Cerebellar cortex (tissue), 1 donor: ENCODE results near the gene SEMA6B.
"Not testable (repeated sequence)": the region's sequence is repeated elsewhere in the genome, so short reads cannot be mapped to it uniquely, and the experiment has no call there.

Experiments
- DNase-seq: peaks from one replicate; pipeline ENCODE4 v3.0.0-alpha.2; 2015; ENCODE audit warnings: low spot score

SEMA6B gene

DNA sequence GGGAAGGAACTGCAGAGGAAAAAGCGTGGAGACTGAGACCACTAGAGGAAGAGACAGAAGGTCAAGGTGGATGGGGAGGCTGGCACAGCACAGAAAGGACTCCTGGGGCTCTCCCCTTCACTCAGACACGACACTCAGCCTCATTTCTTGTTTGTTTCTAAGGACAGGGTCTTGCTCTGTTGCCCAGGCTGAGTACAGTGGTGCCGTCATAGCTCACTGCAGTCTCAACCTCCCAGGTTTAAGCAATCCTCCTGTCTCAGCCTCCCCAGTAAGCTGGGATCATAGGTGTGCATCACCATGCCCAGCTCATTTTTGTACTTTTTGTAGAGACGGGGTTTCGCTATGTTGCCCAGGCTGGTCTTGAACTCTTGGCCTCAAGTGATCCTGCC, 11.4 kb upstream of the SEMA6B start:
- DNase-seq, result no peak

DNA sequence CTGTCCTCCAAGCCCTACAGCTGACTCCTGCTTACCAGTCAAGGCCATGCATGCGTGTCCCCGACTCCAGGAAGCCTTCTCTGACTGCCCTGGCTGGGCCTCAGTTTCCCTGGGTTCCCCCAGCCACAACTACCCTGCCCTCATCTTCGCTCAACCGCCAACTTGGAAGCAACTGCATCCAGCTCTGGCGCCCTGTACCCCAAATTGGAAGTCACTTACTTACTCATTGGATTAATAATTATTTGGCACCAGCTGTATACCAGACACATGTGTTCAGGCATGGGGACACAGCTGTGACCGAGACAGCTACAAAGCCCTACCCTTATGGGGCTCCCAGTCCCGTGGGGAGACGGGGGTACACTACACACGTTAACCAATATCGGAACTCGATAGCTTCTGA, 10.9 kb upstream of the SEMA6B start:
- DNase-seq, result no peak

DNA sequence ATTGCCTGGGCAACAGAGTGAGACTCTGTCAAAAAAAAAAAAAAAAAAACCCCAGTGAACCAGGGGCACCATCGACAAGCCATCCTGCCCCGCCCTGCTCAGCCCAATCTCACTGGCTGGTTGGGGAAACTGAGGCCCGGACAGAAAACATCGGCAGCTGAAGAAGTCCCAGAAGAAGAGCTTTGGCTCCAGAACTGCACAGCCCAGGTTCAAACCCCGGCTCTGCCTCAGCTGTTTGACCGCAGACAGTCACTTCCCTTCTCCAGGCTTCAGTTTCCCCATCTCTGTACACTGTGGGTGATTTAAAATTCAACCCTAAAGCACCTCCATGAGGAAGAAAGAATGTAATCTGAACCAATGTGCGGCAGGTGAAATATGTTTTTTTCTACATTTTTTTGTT, 9.4 kb upstream of the SEMA6B start:
- no peak for DNase-seq

DNA sequence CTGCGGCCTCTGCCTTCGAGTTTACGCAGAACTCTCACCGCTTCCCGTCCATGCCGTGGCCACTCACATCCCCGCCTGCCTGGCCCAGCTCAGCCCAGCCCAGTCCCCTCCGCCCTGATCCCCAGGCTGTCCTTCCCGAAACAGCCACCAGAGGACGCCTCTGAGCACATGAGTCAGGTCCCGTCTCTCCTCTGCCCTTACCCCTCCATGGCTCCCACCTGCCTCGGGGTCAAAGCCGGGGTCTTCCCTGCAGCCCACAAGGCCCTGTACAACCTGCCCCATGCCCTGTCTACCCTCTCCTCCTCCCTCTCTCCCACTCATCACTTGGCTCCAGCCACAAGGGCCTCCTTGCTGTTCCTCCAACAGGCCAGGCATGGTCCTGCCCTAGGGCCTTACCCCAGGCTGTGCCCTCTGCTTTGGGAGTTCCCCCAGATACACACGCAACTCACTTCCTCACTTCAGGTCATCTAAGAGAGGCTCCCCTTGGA, 8.1 kb upstream of the SEMA6B start:
- DNase-seq, result peak; percentile 50

DNA sequence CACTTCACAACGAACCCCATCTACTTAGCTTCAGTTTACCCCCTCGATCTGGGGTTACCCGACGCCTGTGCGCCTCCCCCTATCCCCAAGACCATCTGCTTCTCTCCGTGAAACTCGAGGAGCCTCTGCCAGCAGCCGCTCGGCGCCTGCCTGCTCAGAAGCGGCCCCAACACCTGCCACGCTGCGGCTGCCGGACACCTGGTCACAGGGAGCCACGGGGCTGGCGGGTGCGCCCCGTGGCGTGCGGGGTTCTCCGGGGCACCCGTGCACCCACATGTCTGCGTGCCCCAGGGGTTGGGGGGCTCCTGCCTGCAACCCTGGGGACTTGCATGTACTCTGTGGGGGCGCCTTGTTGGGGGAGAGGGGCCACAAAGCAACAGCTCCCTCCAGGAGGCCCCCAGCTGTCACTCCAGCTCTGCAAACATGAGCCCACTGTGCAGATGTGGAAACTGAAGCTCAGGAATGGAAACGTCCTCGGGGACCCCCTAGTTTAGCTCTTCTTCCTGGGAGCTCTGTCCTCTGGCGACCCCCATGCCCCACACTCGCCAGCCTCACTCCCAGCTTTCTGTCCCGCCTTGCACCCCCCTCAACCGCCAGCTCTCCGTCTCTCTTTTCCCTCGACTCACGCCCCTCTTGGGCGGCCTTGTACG, 7.0 kb upstream of the SEMA6B start:
- DNase-seq, result no peak

DNA sequence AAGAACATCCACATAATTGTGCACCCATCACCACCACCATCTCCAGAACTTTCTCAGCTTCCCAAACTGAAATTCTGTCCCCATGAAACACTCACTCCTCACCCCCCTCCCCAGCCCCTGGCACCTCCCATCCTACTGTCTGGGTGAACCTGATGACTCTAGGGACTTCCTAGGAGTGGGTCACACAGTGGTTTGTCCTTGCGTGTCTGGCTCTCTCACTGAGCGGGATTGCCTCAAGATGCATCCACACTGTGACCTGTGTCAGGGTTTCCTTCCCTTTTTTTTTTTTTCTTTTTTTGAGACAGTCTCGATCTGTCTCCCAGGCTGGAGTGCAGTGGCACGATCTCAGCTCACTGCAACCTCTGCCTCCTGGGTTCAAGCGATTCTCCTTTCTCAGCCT, 4.1 kb upstream of the SEMA6B start:
- not testable (repeated sequence) for DNase-seq

DNA sequence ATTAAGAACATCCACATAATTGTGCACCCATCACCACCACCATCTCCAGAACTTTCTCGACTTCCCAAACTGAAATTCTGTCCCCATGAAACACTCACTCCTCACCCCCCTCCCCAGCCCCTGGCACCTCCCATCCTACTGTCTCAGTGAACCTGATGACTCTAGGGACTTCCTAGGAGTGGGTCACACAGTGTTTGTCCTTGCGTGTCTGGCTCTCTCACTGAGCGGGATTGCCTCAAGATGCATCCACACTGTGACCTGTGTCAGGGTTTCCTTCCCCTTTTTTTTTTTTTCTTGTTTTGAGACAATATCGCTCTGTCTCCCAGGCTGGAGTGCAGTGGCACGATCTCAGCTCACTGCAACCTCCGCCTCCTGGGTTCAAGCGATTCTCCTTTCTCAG, 2.6 kb upstream of the SEMA6B start:
- not testable (repeated sequence) for DNase-seq

DNA sequence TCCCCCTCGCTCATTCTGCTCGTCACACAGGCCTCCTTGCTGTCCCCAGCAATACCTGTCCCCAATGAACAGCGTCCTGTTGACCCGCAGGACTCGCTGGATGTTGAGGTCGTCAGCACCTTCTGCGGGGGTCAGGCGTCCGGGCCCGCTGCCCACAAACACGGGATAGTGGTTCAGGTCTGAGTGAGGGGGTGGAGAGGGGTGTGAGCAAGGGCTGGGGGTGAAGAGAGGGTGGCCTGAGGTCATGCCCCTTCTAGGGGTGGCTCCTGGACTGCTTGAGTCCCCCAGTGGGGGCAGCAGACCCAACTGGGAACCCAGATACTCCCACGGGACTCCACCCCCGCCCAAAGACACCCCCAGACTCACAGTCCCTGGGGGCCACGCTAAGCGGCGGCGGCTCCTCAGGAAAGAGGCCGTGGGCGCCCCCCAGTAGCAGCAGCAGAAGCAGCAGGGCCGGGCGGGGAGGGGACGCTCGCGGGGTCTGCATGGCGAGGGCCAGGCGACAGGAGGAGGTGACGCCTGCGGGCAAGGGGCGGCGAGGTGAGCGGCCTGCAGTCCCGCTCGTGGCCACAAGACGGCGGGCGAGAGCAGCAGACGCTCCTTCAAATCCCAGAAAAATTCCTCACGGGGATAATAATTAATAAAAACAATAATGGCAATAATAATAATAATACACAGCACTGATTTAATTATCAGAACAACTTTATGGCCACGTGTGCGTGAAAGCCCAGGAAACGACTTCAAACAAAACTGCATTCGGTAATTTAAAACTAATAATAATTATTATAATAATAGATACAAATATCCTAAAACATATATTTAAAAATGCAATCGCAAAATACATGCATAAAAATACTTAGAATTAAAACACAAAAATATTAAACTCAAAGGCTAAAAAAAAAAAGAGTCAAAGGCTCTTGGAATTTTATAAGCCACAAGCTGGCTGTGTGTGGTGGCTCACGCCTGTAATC, 1.2 kb downstream of the SEMA6B start:
- DNase-seq, result no peak

DNA sequence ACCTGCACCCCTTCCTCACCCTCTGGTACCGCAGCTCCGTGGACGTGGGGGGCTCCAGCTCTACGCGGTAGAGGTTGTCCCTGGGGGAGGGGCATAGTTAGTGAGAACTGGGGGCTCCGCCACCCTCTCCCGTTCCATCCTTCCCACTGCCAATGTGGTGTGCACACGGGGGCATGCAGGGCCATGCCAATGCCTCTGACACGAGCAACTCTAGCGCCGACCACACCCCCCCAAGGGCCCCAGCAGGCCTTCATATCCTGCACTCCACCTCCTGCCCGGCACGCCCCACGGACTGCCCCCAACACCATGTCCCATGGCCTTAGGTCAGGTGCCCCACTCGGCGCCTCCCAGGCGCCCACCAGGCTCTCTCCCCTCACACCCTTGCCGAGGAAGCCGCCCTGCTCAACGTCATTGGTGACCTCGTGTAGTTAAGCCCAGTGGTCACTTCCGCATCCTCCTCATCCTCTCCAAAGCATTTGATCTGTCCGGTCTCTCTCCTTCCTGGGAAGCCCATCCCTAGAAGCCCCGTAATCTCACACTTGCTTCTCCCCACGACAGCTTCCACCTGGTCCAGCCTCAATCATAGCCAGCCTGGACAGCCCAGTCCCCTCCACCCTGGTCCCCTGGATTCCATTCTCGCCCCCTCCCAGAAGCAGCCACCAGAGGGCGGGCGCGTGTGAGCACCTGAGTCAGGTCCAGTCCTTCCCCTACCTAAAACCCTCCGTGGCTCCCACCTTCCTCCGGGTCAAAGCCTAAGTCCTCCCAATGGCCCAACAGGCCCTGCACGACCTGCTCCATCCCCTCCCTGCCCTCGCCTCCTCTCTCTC, 2.1 kb downstream of the SEMA6B start:
- no peak for DNase-seq

DNA sequence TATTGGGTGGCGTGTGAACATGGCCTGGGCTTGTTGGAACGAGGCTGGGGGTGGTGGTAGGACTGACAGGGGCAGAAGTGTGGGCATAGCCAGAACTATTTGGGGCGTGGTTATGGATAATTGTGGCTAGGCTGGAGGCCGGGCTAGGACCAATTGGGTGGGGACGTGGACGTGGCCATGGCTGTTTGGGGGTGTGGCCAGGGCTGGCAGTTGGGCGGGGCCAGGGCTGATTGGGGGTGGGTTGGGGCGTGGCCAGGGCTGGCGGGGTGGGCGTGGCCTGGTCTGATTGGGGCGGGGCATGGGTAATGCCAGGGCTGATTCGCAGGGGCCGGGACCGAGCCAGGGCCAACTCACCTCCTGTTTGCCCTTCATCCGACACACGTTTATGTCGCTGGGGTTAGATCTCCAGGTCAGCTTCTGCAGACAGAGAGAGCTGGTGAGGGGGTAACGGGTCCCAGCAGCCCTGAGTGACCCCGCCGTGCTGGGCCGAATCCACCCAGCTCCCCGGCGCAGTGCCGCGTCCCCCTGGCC, 2.8 kb downstream of the SEMA6B start:
- no peak for DNase-seq

DNA sequence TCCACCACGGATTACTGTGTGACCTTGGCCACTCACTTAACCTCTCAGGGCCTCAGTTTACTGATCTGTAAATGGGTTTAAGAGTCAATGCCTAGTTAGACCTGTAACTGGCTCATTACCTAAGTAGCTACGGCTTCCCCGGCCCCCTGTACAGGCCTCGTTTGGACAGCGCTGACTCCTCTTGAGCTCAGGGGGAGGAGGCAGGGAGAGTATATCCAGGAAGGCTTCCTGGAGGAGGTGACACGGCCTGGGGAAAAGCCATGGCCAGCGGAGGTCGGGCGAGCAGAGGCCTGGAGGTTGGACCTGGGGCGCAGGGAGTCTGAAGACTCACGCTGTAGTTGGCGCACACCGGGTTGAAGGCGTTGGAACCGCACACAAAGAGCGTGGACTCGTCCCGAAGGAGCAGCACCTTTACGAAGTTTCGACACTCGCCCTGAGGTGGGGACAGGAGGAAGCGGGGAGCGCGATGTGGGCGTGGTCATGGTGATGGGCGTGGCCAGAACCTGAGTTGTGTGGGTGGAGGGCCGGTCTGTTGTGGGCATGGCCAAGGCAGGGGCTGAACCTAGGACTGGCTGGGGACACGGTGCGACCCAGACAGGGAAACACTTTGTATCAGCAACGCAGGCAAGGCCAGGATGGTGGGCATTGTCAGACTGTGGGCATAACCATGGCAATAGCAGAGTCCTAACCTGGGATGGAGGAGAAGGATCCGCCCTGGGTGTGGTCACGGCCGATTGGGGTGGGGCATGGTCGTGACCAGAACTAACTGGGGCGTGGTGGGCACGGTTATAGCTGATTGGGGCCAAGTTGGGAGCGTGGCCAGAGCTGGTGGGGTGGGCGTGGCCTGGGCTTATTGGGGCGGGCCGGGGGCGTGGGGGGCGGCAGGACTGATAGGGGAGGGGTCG, 3.6 kb downstream of the SEMA6B start:
- DNase-seq, result no peak

DNA sequence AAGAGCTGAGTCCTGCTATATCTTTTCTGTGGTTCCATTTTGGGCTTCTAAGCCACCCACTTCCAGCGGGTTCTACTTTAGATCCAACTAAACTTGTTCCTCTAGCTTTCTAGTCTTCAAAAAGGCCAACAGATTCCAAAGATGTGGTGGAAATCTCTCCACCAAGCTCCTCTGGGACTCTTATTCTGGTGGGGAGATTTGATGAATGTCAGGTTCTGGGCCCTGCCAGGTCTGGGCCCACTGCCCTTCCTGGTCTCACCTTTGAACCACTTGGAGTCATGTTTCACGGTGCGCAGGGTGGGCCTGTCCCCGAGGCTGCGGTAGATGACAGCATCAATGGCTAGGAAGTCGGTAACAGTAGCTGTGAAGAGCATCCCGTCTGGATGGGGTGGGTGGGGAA, 4.8 kb downstream of the SEMA6B start:
- DNase-seq, result no peak

DNA sequence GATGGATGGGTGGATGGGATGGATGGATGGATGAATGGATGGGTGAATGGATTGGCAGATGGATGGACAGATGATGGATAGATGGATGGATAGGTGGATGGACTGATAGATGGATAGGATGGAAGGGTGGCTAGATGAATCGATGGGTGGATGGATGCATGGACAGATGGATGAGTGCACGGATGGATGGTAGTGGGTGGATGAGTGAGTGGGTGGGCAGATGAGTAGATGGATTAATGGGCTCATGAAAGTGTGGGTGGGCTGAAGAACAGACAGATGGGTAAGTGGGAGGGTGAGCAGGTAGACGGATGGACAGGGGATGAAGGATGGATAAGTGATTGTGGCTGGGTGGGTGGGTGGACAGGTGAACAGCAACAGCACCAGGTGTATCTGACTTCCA, 5.7 kb downstream of the SEMA6B start:
- DNase-seq, result no peak

DNA sequence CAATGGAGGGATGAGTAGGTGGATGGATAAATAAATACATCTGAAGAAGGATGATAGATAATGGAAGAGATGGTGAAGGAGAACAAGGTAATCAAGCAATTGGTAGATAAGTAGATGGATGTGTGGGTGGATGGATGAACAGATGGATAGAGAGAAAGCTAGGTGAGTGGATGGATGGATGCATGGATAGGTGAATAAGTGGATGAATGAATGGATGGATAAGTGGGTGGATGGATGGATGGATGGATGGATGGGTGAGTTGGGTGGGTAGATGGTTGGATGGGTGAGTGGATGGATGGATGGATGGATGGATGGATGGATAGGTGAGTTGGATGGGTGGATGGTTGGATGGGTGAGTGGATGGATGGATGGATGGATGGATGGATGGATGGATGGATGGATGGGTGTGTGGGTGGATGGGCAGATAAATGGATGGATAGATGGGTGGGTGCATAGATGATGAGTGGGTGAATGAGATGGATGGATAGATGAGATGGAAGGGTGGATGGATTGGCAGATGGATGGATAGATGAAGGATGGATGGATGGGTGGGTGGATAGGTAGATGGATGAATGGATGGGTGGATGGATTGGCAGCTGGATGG, 6.3 kb downstream of the SEMA6B start:
- no peak for DNase-seq

DNA sequence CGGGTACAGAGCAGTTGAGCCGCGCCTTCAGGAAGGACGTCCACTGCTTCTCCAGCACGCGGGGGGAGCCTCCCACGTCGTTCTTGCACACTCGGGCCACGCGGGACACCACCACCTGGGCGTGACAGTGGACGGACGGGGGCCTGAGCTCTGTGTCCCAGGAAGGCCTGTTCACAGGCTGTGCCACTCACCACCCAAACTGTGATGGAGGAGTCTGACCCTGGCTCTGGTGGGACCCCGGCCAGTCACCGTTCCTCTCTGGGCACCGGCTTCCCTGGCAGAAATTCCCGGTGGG, 7.0 kb downstream of the SEMA6B start:
- no peak for DNase-seq

DNA sequence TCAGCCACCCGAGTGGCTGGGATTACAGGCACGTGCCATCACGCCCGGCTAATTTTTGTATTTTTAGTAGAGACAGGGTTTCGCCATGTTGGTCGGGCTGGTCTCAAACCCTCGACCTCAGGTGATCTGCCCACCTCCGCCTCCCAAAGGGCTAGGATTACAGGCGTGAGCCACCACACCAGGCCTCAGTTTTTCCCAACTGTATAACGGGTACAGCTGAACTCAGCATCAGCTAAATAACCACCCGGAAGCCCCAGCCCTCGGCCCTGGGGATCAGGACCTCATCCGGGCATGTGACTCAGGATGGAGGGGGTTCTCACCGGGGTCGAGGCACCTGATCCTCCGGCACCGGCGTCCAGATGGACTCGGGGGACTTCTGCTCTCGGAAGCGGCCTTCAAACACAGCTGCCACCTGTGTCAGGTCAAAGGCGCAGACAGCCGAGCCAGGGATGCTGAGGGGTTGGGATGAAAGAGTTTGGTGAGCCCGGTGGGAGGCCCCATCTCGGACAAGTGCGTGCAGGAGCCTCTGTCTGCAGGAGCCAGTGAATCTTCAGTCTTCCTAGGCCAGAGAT, 8.9 kb downstream of the SEMA6B start:
- DNase-seq, result no peak

DNA sequence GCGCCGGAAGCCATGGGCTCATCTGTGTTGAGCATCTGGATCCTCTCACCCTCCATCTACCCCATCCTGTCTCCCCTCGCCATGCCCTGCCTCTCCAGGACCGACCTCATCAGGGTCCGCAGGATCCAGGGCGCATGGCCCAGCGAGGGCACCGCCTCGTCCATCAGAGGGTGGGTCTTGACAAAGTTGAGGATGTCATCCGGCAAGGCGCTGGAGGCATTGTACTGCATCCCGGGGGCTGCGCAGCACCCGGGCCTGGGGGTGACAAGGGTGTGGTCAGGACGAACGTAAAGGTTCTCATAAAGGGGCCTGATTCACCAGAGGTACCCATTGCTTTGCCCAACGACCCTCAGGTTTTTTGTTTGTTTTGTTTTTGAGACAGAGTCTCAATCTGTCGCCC, 9.5 kb downstream of the SEMA6B start:
- DNase-seq, result no peak

DNA sequence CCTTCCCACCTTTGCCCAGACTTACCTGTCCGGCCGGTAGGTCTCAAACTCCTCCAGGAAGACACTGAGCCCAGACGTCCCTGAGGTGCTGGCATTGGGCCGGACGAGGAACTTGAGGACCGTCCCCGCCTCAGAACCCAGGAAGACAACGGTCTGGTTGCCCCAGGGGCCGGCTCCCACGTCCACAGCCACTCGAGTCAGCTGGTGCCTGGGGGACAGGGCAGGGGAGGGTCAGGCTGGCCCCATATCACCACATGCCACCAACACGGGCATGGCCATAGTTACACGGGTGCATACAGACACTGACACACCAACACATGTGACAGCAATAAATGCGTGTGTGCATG, 11.3 kb downstream of the SEMA6B start:
- no peak for DNase-seq

DNA sequence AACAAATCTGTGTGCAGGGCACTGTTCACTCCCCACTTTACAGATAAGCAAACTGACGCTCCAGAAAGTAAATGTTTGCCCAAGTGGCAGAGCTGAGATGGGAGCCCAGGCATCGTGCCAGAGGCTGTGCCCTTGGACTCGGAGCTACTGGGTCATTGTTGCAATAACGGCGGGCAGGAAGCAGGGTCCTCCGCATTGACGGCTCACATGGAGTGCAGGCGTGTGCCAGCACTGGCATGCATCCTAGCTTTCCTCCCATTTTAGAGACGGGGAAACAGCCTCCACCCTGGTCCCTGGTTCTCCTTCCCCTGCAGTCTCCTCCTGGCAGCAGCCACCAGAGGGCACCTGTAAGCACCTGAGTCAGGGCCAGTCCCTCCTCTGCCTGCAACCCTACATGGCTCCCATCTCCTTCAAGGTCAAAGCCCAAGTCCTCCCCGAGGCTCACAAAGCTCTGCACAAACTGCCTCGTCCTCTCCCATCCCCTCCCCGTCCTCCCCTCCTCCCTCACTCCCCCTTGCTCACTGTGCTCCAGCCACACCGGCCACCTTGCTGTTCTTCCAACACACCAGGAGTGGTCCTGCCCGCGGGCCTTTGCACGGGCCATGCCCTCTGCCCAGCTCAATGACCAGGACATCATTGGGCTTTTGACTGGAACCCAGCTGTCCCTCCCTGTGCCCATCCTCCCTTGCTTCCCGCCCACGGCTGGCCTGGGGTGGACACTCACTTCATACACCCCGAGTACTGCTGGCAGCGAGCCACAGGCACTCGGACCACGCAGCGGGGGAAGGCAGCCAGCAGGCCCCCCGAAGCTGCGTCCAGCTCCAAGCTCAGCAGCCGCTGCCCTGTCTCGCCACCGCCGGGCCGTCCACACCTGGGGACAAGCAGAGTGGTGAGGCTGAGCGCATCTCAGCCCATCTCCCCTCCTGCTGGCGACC, 11.9 kb downstream of the SEMA6B start:
- no peak for DNase-seq
